GM20000 (cell line): ENCODE results near the gene KIRREL3.

Source experiments
- DNase-seq: peaks from one replicate; pipeline ENCODE4 v3.0.0; 2012; ENCODE audit warnings: low spot score
- TF ChIP-seq, protein P1 (sequence below): IDR thresholded peaks from 2 replicates; pipeline ENCODE4 v1.5.1; 2012; ENCODE audit warnings: mild to moderate bottlenecking, control low read depth; ENCODE audit errors: extremely low read depth, missing control alignments

KIRREL3 gene

DNA sequence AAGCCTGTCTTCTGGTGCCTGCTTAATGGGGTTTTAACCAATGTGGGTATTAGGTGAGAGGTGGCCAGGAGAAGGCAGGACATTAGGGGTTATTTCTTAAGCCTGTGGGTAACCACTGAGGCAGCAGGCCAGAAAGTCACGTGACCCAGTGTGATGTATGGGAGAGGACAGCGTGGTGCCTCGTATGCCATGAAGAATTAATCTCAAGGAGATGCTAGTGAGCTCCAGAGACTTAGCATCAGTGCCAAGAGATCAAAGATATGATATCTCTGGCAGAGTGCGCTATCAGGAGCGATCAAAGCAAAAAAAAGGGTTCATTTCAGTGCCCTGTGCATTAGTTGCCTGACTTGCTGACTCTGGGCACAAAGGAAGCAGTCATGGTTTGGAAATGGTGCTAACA lies 275.5 kb downstream of the KIRREL3 start:
- TF ChIP-seq, protein P1, sequence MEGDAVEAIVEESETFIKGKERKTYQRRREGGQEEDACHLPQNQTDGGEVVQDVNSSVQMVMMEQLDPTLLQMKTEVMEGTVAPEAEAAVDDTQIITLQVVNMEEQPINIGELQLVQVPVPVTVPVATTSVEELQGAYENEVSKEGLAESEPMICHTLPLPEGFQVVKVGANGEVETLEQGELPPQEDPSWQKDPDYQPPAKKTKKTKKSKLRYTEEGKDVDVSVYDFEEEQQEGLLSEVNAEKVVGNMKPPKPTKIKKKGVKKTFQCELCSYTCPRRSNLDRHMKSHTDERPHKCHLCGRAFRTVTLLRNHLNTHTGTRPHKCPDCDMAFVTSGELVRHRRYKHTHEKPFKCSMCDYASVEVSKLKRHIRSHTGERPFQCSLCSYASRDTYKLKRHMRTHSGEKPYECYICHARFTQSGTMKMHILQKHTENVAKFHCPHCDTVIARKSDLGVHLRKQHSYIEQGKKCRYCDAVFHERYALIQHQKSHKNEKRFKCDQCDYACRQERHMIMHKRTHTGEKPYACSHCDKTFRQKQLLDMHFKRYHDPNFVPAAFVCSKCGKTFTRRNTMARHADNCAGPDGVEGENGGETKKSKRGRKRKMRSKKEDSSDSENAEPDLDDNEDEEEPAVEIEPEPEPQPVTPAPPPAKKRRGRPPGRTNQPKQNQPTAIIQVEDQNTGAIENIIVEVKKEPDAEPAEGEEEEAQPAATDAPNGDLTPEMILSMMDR: no peak
- no peak for DNase-seq

DNA sequence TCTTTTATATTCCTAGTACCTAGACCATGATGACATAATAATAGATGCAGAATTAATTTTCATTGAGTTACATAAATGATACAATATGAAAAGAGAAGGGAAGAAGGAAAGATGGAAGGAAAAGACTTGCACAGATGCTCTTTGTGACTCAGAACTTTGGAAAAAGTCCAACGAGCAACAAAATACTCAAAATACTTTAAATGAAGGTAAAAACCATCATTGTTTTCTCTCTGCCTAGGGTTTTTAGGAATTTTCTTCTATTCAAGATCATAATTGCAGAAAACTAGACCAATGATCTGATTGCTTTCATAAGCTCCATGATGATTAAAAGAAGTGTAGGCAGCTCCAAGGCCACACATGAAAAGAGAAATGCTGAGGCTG lies 276.9 kb downstream of the KIRREL3 start:
- TF ChIP-seq, protein P1: no peak
- DNase-seq: no peak

DNA sequence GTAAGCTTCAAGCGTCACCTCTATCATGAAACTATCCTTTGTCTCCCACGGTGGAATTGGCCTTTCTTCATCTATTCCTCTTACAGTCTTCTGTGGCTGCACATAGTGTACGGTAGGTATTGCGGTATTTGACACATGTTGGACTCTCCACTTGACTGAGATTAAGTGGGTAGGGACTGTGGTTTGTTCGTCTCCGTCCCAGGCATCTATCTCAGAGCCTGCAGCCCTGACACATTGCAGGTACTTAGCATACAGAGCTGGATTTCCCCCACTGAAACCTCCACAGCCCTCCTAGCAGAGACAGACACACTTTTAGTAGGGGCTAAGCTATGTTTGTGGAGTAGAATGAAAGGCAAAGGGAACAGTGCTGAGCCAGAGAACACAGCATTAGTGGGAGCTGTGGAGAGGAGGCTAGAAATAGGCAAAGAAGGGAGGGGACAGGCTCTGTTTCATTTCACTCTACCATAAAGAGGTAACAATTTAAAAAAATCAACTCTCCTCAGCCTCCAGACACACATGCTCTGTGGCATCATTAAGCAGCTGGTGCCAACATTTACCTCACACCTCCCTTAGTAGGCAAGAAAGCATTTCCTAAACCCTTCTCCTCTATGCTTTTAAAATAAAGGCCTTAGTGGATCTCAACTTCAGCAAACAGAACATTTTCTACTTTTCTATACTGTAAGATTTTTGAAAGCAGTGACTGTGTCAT lies 277.5 kb downstream of the KIRREL3 start:
- TF ChIP-seq, protein P1: no peak
- DNase-seq: no peak

DNA sequence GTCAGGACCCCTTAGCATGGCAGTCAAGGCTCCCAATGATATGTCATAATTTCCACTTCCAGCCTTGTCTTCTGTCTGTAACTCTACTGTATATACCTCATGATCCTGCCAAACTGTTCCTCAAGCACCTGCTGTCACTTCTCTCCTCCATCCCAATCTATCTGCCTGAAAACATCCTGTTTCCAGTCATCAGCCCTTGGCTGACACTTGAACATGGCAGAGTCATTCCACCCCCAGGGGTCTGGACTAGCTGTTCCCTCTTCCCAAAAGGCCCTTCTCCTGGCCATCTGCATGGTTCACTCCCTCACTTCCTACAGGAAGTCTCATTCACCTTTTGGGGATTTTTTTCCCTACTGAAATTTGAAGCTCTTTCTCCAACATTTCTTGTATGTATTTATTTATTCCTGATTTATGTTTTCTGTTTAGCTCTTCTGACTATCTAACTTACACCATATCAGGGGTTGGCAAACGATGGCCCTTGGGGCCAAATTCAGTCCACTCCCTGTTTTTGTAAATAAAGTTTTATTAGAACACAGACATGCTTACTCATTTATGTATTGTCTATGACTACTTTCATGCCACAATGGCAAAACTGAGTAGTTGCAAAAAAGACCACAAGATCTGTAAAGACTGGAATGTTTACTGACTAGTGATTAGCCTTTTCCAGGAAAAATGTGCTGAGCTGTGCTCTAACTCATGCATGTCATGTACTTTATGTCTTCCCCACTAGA lies 278.4 kb downstream of the KIRREL3 start:
- TF ChIP-seq, protein P1: no peak
- no peak for DNase-seq

DNA sequence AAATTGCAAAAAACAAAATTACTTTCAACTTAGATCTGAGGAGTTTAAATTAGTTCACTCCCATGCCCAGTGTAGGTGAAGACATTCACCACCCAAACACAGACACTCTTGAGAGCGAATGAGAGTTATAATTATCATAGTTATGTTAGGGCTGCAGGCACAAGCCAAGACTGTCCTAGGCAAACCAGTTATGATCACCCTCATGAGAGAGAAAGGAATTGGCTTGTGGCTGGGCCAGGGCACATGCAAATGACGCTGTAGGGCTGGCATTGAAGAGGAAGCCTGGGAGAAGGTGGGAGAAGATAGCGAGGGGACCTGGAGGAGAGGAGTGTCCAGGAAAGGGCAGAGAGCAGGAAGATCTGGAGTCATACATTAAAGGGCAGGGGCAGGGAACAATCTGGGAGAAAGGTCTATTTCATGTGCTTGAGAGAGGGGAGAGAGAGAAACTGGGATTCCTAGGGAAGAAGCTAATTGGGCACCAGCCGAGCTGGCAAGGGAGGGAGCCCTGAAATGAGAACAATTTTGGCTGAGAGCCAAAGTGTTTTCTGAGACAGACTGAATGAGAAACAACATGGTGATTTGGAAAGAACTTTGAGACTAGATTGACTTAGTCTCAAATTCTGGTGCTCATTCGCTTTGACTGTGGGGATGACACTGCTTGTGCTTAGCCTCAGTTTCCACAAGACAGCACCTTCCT lies 279.9 kb downstream of the KIRREL3 start:
- TF ChIP-seq, protein P1: no peak
- no peak for DNase-seq

DNA sequence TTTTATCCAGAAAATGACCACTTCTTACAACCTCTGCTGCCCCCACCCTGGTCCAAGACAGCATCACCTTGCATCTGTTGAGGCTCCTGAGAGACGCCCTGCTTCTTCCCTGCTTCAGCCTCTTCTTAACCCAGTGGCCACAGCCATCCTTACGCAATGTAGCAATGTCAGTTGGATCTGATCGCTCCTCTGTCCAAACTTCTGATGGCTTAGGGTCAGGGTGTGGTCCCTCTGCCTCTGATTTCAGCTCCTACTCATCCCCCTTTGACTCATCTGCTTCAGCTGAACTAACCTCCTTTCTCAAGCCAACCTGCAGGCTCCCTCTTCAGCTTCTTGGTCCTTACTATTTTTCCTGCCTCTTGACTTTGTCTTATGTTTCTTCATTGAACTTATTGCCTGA lies 280.8 kb downstream of the KIRREL3 start:
- TF ChIP-seq, protein P1: no peak
- no peak for DNase-seq

DNA sequence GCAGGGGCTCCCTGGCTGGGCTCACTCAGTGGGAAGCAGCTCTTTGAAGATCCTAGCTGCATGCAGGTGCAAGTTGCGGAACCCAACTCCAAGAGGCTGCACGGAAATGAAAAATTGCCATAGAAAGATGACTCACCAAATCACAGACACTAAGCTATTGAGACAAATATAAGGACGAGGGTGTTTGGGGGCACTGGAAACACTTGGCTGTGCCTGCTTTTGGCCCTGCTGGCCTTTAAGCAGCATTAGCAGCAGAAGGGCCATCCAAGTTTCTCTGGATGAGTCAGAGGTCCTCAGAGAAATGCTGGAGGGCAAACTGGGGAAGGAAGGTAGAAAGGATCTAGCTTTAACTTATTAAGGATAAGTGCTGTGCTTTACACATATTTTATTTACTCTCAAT lies 282.3 kb downstream of the KIRREL3 start:
- DNase-seq: no peak
- TF ChIP-seq, protein P1: no peak
